Activated CD4-positive, alpha-beta T cell treated with anti-CD3 and anti-CD28 coated beads for 4 hours (primary cell): ENCODE results near the gene OR51V1.
"Not testable (repeated sequence)": the region's sequence is repeated elsewhere in the genome, so short reads cannot be mapped to it uniquely, and the experiment has no call there.

Experiments used
- DNase-seq, 2 donors: peaks; one replicate each; pipeline ENCODE4 v3.0.0-alpha.2; 2020

OR51V1 gene, protein sequence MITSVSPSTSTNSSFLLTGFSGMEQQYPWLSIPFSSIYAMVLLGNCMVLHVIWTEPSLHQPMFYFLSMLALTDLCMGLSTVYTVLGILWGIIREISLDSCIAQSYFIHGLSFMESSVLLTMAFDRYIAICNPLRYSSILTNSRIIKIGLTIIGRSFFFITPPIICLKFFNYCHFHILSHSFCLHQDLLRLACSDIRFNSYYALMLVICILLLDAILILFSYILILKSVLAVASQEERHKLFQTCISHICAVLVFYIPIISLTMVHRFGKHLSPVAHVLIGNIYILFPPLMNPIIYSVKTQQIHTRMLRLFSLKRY

DNA sequence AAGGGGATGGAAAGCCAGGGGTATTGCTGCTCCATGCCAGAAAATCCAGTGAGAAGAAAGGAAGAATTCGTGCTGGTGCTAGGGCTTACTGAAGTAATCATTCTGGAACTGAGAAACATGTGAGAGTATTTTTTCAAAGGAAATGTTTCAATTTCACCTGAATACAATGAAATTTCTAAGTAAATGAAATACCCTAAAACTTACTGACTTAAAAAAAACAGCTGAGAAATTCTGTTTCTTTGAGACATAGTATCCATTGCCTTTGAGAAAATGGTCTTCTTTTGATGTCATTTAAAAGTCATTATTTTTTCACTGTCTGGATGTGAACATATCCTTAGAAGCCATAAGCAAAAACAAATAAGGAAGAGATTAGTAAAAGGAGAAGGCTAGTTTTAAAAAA is at the start of gene OR51V1:
TSS of gene OR51V1 (minus strand) at position 101 of the 400 bp plus-strand sequence. CDS start at position 101, 0 bp downstream.
- DNase-seq, result no peak

DNA sequence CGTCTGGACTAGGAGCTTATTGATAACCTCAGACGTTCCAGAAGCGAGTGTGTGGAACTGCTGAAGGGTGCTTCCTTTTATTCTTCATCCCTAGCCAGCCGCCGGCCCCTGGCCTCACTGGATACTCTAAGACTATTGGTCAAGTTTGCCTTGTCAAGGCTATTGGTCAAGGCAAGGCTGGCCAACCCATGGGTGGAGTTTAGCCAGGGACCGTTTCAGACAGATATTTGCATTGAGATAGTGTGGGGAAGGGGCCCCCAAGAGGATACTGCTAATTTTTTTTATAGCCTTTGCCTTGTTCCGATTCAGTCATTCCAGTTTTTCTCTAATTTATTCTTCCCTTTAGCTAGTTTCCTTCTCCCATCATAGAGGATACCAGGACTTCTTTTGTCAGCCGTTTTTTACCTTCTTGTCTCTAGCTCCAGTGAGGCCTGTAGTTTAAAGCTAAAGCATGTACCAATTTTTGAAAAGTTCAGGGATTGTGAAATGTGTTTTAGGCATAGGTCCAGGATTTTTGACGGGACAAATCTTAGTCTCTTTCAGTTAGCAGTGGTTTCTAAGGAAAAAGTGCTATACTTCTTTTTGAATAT is 49.4 kb upstream of the OR51V1 start, which contains the start of gene HBG1:
TSS of gene HBG1 (minus strand) at position 51 of the 590 bp plus-strand sequence. CDS start 53 bp downstream, outside the sequence.
- not testable (repeated sequence) for DNase-seq

DNA sequence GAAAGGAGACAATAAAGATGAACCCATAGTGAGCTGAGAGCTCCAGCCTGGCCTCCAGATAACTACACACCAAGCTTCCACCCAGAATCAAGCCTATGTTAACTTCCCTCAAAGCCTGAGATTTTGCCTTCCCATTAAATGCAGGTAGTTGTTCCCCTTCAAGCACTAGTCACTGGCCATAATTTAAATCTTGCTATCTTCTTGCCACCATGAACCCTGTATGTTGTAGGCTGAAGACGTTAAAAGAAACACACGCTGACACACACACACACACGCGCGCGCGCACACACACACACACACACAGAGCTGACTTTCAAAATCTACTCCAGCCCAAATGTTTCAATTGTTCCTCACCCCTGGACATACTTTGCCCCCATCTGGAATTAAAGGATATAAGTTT is 48.0 kb upstream of the OR51V1 start:
- not testable (repeated sequence) for DNase-seq

DNA sequence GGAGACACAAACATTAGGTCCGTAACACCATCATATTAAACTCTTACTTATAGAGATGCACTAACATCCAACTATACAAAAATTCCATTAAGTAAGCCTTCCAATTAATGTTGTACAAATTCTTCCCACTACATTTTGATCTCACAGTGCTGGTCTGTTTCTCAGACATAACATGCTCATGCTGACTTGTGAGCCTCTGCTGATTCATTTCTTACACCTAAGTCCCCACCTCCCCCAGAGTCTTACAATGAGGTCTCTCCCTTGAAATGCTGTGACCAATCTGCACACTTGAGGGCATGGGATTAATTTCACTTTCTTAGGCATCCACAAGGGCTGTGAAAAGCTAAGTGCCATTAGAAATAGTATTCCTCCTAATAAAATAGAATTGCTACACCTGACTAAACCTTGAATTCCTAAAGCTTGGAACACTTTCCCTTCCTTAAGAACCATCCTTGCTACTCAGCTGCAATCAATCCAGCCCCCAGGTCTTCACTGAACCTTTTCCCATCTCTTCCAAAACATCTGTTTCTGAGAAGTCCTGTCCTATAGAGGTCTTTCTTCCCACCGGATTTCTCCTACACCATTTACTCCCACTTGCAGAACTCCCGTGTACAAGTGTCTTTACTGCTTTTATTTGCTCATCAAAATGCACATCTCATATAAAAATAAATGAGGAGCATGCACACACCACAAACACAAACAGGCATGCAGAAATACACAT is 47.1 kb upstream of the OR51V1 start:
- DNase-seq, result no peak

DNA sequence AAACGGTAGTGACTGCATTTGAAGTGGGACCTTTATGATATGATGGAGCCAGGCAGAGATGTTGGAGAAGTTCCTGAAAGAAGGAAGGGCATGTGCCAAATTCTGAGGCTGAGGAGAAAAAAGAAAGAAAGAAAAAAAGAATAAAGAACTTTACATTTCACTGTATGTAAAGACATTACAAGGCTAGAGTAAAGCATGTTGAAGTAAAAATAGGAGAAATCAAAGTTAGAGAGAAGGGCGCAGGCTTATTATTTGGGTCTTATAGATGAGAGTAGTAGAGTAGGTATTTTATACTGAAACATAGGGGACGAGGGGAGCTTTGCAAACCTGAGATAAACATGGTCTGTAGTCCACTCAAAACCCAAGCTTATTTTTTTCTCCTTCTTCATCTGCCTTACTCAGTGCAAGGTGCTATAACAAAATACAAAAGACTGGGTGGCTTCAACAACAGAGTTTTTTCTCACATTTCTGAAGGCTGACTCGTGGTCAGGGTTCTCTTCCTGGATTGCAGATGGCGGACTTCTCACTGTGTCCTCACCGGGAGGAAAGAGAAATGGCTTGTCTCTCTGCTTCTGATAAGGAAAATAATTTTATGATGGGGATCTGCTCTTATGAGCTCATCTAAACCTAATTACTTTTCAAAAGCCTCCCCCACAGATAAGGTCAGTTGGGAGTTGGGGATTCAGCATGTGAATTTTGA is 46.4 kb upstream of the OR51V1 start:
- DNase-seq, result no peak

DNA sequence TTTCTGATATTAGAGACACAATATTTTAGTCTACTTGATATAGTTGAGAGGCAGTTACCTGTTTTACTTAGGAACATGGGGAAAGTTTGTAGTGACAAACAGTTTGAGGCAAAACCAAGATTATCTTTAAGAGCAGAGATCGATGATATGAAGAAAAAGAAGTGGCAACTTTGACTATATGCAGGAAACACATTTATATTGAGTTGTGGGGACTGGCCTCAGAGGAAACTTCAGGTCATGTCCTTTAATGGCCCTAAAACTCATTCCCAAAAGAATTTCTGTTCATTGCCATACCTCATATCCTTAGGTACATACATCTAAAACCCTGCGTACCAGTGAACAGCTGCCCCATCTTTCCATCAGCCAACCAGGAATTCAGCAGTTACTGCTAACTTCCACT is 44.7 kb upstream of the OR51V1 start:
- no peak for DNase-seq

DNA sequence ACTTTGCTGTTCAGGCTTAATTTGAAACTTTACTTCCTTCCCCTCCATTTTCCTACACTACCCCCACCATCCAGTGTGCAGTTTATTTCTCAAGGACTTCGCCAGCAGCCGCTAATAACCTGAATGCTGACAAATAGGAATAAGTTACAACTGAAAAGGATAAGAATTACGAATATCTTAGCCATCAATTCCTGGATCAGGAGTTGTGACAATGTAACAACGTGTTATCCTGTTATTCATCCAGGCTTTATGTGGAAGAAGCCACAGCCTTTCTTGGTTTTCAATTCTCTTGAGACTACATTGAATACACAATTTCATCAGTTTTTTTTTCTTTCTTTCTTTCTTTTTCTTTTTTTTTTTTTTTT is 43.3 kb upstream of the OR51V1 start:
- DNase-seq, result no peak

DNA sequence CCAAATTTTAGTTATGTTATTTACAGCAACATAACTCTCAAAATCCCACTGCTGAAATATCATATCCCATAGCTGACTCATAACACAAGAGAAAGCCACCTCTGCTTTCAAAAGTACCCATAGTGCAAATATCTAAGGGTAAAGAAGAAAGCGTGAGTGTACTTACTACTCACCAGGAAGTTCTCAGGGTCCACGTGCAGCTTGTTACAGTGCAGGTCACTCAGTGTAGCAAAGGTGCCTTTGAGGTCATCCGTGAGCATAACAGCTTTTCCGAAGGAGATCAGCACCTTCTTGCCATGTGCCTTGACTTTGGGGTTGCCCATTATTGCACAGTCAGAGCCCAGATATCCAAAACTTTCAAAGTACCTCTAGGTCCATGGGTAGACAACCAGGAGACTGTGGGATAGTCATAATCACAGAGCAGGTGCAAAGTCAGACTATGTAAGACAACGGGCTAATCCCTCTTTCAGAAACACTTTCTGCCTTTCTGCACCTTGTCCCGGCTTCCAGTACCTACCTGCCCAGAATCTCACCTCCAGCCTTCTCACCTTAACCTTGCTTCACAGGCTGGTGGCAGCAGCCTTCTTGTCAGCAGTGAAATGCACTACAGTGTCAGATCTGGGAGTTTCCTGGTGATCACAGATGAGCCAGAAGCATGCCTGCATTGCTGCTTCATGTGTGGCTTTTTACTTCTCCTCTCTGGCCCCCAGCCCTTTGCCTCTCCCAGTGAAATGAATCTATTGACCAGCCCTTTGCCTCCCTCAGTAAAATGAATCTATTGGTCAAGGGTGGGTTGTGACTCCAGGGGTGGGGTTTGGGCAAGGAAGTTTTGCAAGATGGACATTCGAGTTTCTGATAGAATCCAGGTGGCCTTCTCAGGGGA is 42.7 kb upstream of the OR51V1 start:
- no peak for DNase-seq

DNA sequence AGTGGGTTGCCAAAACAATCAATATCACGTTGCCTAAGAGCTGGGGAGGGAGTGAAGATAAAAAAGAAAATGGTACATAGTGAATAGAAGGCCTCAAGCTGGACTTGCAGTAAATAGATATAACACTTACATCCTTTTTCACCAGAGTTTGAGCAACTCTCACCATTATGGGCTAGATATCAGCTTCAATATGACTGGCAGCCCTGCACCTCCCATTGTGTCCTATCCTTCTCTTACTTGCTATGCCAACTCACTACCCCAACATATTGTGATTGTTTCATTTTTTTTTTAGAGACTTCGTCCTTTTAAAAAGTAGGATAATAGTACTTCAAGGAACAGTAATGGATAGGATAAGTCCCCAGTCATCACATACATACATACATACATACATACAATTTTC is 41.7 kb upstream of the OR51V1 start:
- DNase-seq, result no peak

DNA sequence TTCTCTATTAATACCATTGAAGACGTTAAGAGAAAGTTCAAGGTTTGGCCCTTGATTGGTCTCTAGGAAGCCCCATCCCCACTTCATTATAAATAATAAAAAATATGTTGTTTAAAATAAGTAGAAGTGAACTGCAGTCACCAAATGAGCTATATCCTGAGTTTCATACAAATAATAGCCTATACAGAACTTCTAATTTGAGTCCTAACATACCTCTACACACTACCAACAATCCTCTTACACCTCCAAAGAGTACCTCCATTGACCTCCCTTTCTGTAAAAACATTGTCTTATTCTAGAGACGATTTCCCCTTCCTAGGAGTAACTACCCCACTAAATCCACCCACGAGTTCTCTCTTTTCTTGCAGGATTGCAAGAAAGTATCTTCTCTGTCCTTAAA is 41.0 kb upstream of the OR51V1 start:
- DNase-seq, result no peak

DNA sequence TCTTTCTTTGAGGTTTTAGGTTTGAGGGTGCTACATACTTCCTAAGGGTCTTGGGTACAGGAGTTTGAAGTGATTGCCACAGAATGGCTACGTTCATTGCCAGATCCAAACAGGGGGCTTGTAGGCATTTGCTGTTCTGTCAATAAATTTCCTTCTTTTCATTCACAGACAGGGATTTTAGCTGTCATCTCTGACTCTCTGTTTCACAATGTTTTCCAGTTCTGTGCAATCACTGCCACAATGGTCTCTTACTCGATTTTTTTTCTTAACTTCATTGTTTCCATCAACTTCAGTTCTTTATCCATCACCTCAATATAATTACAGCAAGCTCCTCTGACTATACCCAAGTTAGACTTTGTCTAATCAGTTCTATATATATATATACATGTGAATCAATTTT is 40.0 kb upstream of the OR51V1 start:
- DNase-seq, result no peak

DNA sequence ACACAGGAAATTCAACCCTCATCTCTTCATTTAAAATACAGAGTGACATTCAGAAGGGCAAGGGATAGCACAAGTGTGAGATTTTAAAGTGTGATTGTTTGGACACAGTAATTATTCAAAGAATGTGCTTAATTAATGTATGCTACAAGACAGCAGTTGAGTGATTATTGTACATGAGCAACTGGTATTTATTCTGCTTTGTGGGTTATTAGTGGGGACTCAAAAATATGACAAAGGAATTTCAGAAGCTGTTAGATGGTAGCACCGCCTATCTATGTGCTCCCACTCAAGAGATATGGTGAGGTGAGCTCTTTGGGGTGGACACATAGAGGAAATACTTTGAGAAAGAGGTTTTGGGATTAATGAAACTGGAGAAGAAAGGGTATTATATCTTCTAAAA is 39.6 kb upstream of the OR51V1 start:
- DNase-seq, result no peak

DNA sequence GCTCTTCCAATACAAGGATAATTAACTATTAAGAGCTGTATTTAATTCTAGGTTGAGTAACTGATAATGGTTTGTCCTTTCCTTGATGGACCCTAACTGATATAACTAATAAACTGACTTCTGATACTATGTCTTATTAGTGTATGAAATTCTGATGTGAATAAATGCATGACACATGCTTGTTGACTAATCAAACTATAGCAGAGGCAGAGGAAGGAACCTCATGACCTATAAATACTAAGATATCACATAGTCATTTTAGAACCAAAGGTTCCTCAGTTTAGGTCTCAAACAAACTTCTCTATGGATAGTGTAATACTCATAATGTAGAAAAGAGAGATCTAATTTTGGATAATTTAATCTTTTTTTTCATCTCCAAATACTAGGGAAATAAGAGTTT is 38.6 kb upstream of the OR51V1 start:
- no peak for DNase-seq

DNA sequence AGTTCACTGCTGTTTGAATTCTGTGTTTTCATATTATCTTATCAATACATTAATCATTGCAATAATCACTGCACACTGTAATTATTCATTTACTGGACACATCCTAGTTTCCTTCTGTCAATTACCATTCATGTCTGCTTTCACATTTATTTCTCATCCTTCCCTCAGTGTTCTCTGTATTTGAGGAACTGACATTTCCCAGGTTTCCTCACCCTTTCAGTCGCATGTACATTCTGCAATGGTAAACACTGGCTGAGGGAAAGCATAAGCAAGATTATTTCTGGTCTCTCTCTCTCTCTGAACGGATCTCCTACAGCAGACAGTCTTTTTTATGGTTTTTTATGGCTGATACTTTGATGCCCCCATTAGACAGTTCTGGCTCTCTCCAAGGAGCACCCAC is 38.0 kb upstream of the OR51V1 start:
- no peak for DNase-seq

DNA sequence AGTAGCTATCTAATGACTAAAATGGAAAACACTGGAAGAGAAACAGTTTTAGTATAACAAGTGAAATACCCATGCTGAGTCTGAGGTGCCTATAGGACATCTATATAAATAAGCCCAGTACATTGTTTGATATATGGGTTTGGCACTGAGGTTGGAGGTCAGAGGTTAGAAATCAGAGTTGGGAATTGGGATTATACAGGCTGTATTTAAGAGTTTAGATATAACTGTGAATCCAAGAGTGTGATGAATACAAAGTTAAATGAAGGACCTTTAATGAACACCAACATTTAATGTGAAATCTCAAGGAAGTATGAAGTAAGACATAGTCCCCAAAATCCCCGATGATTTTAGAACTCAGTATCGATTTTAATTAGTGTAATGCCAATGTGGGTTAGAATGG is 36.9 kb upstream of the OR51V1 start:
- DNase-seq, result no peak

DNA sequence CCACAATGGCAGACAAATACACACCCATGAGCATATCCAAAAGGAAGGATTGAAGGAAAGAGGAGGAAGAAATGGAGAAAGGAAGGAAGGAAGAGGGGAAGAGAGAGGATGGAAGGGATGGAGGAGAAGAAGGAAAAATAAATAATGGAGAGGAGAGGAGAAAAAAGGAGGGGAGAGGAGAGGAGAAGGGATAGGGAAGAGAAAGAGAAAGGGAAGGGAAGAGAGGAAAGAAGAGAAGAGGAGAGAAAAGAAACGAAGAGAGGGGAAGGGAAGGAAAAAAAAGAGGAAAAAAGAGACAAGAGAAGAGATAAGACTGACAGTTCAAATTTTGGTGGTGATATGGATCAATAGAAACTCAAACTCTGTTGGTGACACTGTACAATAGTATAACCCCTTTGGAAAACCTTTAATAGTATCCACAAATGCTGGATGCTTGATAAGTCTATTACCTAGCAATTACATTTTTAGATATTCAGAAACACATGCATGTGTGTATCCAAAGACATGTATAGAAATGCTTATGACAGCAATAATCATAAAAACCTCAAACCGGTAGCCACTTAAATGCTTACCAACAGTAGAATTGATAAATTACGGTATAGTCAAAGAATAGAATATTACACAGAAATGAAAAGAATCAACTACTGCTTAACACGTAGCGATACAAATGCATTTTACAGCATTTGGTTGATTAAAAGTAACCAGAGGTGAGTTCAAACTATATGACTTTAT is 35.0 kb upstream of the OR51V1 start:
- no peak for DNase-seq

DNA sequence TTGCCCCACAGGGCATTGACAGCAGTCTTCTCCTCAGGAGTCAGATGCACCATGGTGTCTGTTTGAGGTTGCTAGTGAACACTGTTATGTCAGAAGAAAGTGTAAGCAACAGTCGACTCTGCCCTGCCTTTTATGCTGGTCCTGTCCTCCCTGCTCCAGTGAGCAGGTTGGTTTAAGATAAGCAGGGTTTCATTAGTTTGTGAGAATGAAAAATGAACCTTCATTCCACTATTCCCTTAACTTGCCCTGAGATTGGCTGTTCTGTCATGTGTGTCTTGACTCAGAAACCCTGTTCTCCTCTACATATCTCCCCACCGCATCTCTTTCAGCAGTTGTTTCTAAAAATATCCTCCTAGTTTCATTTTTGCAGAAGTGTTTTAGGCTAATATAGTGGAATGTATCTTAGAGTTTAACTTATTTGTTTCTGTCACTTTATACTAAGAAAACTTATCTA is 33.9 kb upstream of the OR51V1 start, which contains the start of gene HBD:
TSS of gene HBD (minus strand) at position 103 of the 454 bp plus-strand sequence. CDS start at position 53, 50 bp downstream.
- no peak for DNase-seq

DNA sequence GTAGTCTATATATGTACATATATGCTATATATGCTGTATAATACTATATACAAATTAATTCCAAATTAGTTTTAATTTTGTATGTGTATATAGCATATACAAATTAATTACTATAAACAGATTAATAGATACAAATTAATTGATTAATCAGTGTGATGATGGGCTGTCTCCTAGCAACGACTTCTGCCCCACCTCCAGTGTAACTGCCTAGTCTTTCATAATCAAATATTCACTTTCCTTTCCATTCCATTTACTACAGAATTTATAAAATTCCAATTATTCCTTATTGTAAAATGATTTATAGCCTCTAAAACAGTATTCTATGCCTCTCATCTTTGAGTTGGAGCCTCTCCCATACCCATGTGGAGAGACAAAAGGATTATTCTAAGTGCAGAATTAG is 32.8 kb upstream of the OR51V1 start:
- DNase-seq, result no peak

DNA sequence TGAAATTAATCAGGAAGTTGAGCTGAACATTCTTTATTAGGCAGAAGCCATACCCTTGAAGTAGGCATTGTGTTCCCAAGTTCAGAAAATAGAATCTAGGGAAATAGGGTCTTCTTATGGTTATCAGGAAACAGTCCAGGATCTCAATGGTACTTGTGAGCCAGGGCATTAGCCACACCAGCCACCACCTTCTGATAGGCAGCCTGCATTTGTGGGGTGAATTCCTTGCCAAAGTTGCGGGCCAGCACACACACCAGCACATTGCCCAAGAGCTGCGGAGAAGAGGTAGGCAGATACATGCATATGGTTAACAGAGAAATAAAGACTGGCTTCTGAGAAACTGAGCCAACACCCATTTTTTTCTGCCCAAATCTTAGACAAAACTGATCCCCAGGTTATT is 32.3 kb upstream of the OR51V1 start:
- no peak for DNase-seq

DNA sequence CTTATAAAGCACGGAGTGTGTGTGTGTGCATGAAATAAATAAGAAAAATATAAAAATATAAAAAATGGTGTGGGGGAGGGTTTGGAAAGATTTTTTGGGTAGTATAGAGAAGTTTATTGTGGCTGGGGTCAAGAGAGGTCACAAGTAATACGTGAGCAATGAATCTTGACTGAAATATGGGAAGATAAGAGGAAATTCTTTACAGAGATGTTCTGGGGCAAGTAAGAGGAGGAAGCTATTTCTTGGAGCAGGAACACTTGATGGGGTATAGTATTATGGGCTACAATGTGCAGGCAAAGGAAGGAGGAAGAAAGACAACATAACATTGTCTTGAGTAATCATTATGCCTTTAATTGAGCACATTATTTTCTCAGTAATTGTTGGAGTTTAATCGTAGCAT is 31.7 kb upstream of the OR51V1 start:
- no peak for DNase-seq

DNA sequence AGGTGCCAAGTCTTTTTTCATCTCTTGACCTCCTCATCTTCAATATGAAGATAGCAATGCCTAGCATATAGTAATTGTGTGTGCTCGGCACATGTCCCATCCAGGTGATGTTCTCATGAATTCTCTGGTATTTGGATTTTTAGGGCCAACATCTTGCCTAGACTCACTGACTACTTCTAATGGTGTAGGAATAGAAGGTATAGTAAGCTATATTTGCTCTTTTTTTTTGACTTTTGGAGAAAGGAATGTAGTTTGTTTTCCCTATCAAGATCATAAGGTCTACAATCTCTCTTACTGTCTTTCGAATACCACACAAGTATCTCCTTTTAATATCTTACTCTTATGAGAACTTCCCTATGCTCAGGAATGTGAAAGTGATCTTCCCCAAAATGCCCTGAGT is 30.6 kb upstream of the OR51V1 start:
- DNase-seq, result no peak

DNA sequence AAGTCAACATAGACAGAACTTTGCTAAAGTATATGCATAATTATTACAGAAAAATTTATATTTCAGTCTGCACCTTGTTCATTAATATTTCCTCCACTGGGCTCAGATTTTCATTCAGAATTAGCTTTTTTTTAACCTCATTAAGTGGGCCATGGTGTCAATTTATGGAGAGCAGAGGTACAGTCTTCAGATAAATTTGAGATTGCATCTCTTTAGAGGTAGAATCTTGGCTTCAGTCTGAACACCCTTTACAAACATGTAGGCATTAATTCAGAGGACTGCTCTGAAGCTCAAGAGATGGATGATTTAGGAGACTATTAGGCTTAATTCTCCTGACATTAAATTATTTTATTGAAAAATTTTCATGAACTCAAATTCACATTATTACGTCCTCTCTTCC is 29.8 kb upstream of the OR51V1 start:
- DNase-seq, result no peak
